NCI-H446 treated with DMSO at 0.1 percent for 48 hours (cell line): ENCODE measurements around the gene CRYGB.

Experiments
- DNase-seq: peaks from one replicate; lab custom pipeline; 2025; lab: John Stamatoyannopoulos, UW

Gene CRYGB

DNA sequence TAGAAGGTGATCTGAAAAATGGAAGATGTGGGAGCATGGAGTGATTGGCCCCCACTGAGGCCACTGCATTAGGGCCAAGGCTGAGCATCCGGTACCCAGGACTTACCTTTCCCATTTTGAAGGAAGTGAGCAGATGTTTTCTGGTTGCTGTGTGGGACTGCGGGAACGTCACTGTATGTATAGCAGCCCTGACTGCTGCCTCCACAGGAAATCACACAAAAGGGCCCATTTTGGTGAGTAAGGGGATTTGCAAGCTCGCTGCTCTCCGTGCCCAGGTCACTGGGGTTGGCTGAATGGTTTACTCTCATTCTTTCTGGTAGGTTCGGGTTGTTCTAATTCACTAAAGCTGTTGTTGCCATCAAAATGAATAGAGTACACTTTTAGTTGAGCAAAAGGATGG is at the start of gene CRYGB:
Gene CRYGB (minus strand): TSS at position 153 of the 400 bp plus-strand sequence. CDS start 38 bp downstream, at position 115.
- no peak for DNase-seq

GRCh38 chr2:208195531-208195930 is 49.6 kb upstream of the CRYGB start:
- no peak for DNase-seq

GRCh38 chr2:208192611-208193236 is 46.8 kb upstream of the CRYGB start:
- no peak for DNase-seq

DNA sequence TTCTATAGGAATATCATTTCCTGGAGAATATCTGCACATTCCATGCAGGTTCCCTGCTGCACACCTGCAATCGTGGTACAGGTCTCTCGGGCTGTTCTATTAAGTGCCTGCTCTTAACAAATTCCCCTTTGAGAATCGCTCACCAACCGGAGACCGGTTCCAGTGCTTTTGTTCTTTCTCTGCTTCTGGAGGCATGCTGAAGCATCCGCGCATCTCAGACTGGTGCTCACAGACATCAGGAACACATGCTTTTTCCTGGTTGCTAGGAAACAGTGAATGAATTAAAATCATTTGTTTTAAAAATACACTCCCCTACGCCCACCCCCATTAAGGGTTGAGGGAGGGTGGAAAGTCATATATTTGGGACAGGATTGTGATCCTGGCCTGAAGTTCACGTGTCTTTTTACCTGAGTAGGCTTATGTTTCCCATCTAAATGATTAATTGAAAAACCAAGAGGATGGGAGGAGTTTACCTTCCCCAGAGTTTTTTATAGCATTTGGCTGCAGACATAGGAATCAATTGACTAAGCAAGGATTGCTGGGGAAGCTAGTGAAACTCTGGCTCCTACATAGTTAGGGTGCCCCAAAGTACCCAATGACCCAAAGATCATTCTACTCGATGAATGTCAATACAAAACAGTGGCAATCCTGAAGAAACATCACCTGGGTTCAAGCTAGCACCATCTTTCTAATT is 44.0 kb upstream of the CRYGB start, which contains the start of gene C2orf80:
Gene C2orf80 (minus strand): TSS at position 221 of the 694 bp plus-strand sequence. CDS start 3,044 bp downstream, outside the sequence.
- no peak for DNase-seq

DNA sequence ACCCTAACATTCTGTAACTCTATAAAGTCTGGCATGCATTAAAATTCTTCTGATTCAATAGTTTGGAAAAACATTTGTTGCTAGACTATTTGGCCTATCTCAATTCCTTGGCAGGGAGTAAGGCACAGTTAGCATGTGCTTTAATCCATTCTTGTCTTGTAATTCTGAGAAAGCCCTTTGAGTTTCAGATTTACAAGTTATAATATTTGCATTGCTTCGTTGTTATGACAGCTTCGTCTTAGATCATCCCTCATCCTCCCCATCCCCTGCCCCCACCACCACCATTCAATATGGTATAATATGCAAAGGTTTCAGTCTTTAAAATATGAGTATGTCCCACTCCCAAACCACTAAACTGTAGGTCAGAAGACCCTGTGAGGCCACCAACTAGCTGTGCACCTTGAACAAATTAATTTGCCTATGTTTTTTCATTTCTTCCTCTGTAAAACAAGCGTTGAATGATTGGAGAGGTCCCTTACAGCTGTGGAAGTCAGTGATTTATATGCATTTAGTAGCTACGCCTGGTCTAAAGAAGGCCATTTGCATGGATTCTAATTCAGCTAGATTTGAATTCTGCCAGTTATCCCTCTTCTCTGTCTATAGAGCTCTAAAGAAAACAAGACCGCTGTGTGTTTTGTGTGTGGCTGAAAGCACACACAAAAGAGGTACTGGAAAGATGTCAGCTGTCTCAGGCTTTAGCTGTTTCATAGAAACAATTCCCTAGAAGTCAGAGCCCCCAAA is 43.3 kb upstream of the CRYGB start:
- DNase-seq = no peak

- DNase-seq = no peak
These were observed 40.9 kb upstream of the CRYGB start for GRCh38 chr2:208186893-208187292.

- no peak for DNase-seq
These were observed 40.5 kb upstream of the CRYGB start for GRCh38 chr2:208186465-208186864.

DNA sequence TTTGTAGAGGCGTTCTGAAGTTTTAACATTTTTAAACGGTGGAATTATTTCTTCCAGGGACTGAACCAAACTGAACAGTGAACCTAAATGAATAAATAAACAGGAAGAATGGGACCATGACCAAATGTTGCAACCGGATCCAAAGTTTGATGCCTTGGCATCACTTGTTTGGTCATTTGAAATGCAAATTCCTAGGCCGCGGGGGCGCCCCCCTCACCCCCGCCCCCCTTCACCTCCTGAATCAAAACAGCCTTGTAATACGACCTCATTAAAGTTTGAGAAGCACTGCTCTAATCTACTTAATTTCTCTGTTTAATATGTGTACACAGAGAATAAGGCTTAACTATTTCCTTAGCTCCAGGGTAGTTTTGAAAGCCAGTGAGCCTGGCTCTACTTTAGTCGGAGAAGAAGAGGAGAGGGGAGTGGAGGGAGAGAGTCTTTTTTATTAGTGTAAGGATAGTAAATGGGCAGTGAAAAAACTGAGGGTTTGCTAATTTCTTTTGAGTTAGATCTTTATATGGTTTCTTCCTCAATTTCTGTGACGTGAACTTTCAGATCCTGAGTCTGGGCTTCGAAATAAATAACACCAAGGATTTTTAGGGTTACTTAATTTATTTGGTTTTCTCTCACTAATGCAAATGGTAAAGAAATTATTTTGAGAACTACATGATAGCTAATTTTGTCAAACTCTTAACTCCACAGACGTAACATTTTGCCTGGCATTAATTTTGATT is 38.2 kb upstream of the CRYGB start:
- DNase-seq = no peak

DNA sequence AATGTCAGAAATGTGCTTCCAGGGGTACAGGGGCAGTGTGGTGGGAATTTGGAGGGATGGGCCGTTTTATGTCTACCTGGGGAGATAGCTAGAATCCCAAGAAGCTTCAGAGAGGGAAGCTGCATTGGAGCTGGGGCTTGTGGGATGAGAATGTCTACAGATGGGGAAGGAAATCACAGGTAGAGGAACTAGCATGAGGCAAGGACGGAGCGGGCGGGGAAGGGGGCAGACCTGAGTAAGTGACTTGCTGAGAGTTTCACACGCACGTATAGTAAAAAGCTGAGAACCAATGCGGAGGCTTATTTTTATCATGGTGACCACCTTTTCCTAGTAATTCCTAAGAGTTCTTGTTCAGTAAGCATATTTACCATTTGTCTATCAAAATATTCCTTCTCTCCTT is 37.6 kb upstream of the CRYGB start:
- no peak for DNase-seq

- DNase-seq = no peak
These were observed 36.9 kb upstream of the CRYGB start for GRCh38 chr2:208182835-208183234.

GRCh38 chr2:208179028-208179609 is 33.2 kb upstream of the CRYGB start:
- no peak for DNase-seq

DNA sequence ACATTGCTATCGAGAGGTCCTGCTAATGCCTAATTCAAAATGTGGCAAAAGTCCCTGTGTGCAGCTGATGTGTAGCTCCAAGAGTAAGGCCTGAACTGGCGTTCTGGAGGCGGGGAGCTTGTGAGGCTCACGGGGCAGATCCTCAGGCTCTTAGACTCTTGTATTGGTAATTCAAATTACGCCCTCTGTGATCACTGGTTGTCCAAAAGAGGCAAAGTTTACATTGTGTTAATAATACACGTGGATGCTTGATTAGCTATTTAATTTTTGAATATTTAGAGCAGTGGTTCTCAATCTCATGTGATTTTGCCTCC is 29.8 kb upstream of the CRYGB start:
- DNase-seq = no peak

DNA sequence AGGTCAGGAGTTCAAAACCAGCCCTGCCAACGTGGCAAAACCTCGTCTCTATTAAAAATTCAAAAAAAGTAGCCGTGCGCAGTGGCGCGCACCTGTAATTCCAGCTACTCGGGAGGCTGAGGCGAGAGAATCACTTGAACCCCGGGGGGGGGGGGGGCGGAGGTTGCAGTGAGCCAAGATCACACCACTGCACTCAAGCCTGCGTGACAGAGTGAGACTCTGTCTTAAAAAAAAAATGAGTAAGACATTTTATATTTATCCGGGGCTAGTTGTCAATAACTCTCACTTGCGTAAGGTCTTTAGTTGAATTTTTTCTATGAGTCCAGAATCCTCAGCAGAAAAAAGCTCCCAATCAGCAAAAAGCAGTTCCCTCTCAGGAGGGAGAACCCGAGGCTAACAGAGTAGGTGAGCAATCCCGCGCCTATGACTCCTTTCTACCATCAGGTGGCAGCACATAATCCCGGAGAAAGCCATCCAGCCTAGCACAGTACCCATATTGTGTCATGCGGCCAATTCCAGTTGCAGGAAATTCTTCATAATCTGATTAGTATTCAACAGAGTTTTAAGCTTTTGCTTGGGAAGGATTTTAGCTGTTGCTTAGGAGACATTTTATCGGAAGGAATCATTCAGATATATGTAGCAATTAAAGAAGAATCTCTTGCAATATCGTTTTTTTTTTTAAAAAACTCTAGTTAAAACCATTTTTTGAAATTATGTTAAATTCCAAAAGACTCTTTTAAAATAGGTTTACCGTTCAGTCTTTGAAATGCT is 29.3 kb upstream of the CRYGB start:
- DNase-seq = peak; percentile 45

GRCh38 chr2:208174144-208174543 is 28.2 kb upstream of the CRYGB start:
- DNase-seq = no peak

- DNase-seq = no peak
These were observed 26.2 kb upstream of the CRYGB start for GRCh38 chr2:208172125-208172524.

DNA sequence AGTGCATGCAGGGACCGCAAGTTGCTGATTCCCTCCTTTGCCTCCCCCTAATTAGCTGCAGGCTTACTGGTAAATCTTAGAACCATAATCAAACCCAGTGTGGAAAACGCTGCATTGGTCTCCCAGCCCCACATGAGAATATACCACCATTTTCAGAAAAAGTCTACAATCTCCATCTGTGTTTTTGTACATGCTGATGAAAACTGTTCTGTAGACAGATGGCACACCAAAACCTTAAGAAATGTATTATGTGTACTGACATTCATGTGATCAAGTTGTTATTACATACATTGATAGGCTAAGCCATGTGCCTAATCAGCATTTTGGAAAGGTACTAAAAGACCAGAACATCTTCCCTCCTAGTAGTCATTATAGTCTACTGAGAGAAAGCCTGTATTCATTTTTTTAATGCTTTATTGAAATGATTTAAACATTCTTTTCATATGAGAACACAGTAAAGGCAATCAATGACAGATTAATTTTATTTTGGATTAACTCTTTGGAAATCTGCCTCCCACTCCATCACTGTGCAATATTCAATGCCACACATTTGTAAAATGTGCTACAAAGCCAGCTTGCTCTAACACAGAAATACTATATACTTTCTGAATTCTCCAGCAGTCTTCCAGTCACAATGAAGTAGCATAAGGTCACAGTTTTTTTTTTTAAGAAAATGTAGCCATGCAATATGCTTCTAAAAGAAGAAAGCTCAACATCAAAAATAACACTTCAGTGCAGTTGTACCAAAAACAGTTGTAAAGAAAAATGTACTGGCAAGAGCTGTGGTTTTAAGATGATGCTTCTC is 19.2 kb upstream of the CRYGB start:
- no peak for DNase-seq

GRCh38 chr2:208163489-208163888 is 17.5 kb upstream of the CRYGB start, which contains the start of gene CRYGA:
Gene CRYGA, minus strand, starts transcription at chr2:208163589. Its CDS starts 33 bp downstream, at chr2:208163556.
- no peak for DNase-seq

DNA sequence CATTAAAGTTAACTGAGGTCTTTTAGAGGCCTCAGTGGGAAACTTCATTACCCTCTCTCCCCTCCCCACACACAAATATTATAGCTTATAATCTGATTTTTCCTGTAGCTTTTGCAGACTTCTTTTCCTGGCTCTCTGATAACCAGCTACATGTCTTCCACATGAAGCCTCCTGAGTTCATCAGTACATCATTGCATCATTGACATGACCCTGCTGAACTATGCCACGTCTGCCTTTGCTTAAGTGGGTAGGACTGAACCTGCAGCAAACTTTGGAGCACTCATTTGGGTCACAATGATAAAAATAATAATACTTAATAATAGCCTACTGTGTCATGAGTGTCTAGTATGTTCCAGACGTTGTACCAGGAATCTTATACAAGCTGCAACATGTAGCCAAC is 10.5 kb upstream of the CRYGB start:
- DNase-seq = no peak

- DNase-seq = no peak
These were observed 7.2 kb upstream of the CRYGB start for GRCh38 chr2:208153156-208153555.

DNA sequence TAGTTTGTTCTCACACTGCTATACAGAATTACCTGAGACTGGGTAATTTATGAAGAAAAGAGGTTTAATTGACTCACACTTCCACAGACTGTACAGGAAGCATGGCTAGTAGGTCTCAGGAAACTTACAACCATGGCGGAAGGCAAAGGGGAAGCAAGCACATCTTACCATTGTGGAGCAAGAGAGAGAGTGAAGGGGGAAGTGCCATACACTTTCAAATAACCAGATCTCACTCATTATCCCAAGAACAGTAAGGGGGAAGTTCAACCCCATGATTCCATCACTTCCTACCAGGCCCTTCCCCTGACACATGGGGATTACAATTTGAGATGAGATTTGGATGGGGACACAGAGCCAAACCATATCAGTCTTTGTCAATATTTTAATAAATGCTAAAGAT is 5.0 kb upstream of the CRYGB start:
- no peak for DNase-seq
